Activated CD8-positive, alpha-beta T cell treated with anti-CD3 and anti-CD28 coated beads for 36 hours (primary cell): ENCODE results near the gene IL1RL2. TPM values are rescaled to one million over a fixed set of nuclear protein-coding genes. Genes with fewer than 3 reads are reported as not detected.
A peak's percentile ranks its signal among the peaks of the same experiment; 100 is the strongest.

Source experiments
- ATAC-seq: fragments of 200-7000 bp; cut with Tn5 transposase; one replicate; pipeline ENCODE4 v1.10.0; 2021; ENCODE audit warnings: mild to moderate bottlenecking, moderate library complexity
- CTCF ChIA-PET: fragments of 350-600 bp; sonication (Branson Sonifier 250); formaldehyde crosslinking; loops from one replicate; lab custom pipeline; 2021; ENCODE audit warnings: antibody characterized with exemption; lab: Charles Lee
- POLR2A ChIA-PET: fragments of 350-600 bp; sonication (Branson Sonifier 250); formaldehyde crosslinking; loops from one replicate; lab custom pipeline; 2021; ENCODE audit warnings: antibody characterized with exemption; lab: Charles Lee
- DNase-seq: peaks from one replicate; pipeline ENCODE4 v3.0.0-alpha.2; 2020
- H3K27ac Mint-ChIP-seq: one replicate; pipeline ENCODE4 v1.8.0; 2021; ENCODE audit warnings: mild to moderate bottlenecking, mixed read lengths
- H3K27me3 Mint-ChIP-seq: one replicate; pipeline ENCODE4 v1.8.0; 2021; ENCODE audit warnings: mixed read lengths
- H3K36me3 Mint-ChIP-seq: one replicate; pipeline ENCODE4 v1.8.0; 2021; ENCODE audit warnings: low read depth, mixed read lengths
- H3K4me1 Mint-ChIP-seq: one replicate; pipeline ENCODE4 v1.8.0; 2021; ENCODE audit warnings: low read depth, mixed read lengths
- H3K4me3 Mint-ChIP-seq: one replicate; pipeline ENCODE4 v1.8.0; 2021; ENCODE audit warnings: mild to moderate bottlenecking, moderate library complexity, mixed read lengths
- H3K9me3 Mint-ChIP-seq: one replicate; pipeline ENCODE4 v1.8.0; 2021; ENCODE audit warnings: mixed read lengths
- intact Hi-C: fragments of 100-400 bp; cut with micrococcal nuclease; formaldehyde crosslinking; loops from one replicate; pipeline ENCODE4 v1.10.0; 2022
- total RNA-seq, 2 experiments: library from RNA; stranded (reverse); gene quantifications; one replicate each; pipeline ENCODE4 v1.2.3, GENCODE V29; 2021
- TF ChIP-seq, protein P1 (sequence below): fragments of 200-600 bp; IDR thresholded peaks from one replicate; pipeline ENCODE4 v1.8.0; 2022; ENCODE audit warnings: antibody characterized with exemption, mild to moderate bottlenecking

Gene IL1RL2
- not detected for total RNA-seq

GRCh38 chr2:102186791-102187495 lies at the start of gene IL1RL2:
Gene IL1RL2 (plus strand): TSS chr2:102187023. CDS start chr2:102187868, 845 bp downstream.
- H3K4me1 Mint-ChIP-seq = peaks cover 14% of the 10 kb centered on the region
- H3K4me3 Mint-ChIP-seq = peak within 1 kb of the TSS; percentile 68
- intact Hi-C loops = no loop called here
- H3K27me3 Mint-ChIP-seq = peaks cover 16% of the 10 kb centered on the region
- H3K9me3 Mint-ChIP-seq = peaks cover 3% of the 10 kb centered on the region
- peaks cover 4% of the 10 kb centered on the region for H3K36me3 Mint-ChIP-seq
- CTCF ChIA-PET = interaction anchor here (1.4 to 6.1 kb wide), 4 partner anchors 11 to 188 kb away, joined by 3 to 42 read pairs (median 6); no protein-coding TSS in a partner anchor
- H3K27ac Mint-ChIP-seq = peak within 1 kb of the TSS; percentile 71
- ATAC-seq = no peak
- TF ChIP-seq, protein P1, sequence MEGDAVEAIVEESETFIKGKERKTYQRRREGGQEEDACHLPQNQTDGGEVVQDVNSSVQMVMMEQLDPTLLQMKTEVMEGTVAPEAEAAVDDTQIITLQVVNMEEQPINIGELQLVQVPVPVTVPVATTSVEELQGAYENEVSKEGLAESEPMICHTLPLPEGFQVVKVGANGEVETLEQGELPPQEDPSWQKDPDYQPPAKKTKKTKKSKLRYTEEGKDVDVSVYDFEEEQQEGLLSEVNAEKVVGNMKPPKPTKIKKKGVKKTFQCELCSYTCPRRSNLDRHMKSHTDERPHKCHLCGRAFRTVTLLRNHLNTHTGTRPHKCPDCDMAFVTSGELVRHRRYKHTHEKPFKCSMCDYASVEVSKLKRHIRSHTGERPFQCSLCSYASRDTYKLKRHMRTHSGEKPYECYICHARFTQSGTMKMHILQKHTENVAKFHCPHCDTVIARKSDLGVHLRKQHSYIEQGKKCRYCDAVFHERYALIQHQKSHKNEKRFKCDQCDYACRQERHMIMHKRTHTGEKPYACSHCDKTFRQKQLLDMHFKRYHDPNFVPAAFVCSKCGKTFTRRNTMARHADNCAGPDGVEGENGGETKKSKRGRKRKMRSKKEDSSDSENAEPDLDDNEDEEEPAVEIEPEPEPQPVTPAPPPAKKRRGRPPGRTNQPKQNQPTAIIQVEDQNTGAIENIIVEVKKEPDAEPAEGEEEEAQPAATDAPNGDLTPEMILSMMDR = no peak
- POLR2A ChIA-PET = interaction anchor here (1.1 to 1.4 kb wide), 2 partner anchors 39 to 54 kb away, joined by 3 read pairs; no protein-coding TSS in a partner anchor
- DNase-seq = no peak

DNA sequence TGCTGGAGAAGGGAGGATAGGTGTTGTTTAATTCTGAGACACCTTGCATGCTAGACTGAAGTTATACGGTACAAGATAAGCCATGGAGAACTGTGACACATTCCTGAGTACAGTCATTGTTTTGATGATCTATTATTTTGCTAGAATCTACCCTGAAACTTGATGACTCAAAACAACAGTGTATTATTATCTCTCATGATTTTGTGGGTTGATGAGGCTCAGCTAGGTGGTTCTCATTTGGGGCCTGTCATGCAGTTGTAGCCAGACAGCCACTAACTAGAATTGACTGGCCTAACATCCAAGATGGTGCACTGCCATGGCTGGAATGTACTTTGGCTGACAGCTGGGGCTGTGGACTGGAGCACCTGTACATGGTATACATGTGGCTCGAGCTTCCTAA lies 49.7 kb upstream of the IL1RL2 start:
- Mint-ChIP-seq H3K36me3 (peaks cover 19% of the 10 kb centered on the region), H3K27me3 (peaks cover 15% of the 10 kb centered on the region), H3K4me3 (no peak overlapping the region), H3K27ac (peak overlapping the region; percentile 75), H3K9me3 (peaks cover 17% of the 10 kb centered on the region), H3K4me1 (peaks cover 37% of the 10 kb centered on the region)
- ATAC-seq (peak; percentile 87), DNase-seq (peak; percentile 57)
- TF ChIP-seq, protein P1 = no peak
- POLR2A ChIA-PET = interaction anchor here (1.1 to 2.8 kb wide), 5 partner anchors 10 to 103 kb away, joined by 4 to 10 read pairs (median 5); no protein-coding TSS in a partner anchor
- intact Hi-C loops = no loop called here
- CTCF ChIA-PET = interaction anchor here (1.0 to 3.6 kb wide), 6 partner anchors 11 to 253 kb away, joined by 4 to 15 read pairs (median 5); no protein-coding TSS in a partner anchor

- TF ChIP-seq, protein P1 = no peak
- Mint-ChIP-seq H3K27ac (peak overlapping the region; percentile 75), H3K9me3 (peaks cover 22% of the 10 kb centered on the region), H3K4me1 (peaks cover 42% of the 10 kb centered on the region), H3K36me3 (peaks cover 25% of the 10 kb centered on the region), H3K27me3 (peaks cover 22% of the 10 kb centered on the region), H3K4me3 (no peak overlapping the region)
- ATAC-seq (peak; percentile 45), DNase-seq (no peak)
- POLR2A ChIA-PET = interaction anchor here (0.8 to 2.8 kb wide), 4 partner anchors 10 to 76 kb away, joined by 3 to 11 read pairs (median 7); no protein-coding TSS in a partner anchor
- CTCF ChIA-PET = interaction anchor here (1.5 to 2.3 kb wide), 2 partner anchors 76 to 102 kb away, joined by 6 read pairs; no protein-coding TSS in a partner anchor
- intact Hi-C loops = no loop called here
These were observed 48.5 kb upstream of the IL1RL2 start for GRCh38 chr2:102138331-102138730.

- Mint-ChIP-seq H3K4me1 (peaks cover 42% of the 10 kb centered on the region), H3K9me3 (peaks cover 34% of the 10 kb centered on the region), H3K27me3 (peaks cover 28% of the 10 kb centered on the region), H3K4me3 (no peak overlapping the region), H3K27ac (no peak overlapping the region), H3K36me3 (peaks cover 30% of the 10 kb centered on the region)
- DNase-seq = no peak
- ChIA-PET POLR2A (no interaction called here), CTCF (interaction anchor here (2.3 kb wide), 1 partner anchor 77 kb away, joined by 6 read pairs; no protein-coding TSS in a partner anchor)
- TF ChIP-seq, protein P1 = no peak
- ATAC-seq = no peak
- intact Hi-C loops = no loop called here
These were observed 47.0 kb upstream of the IL1RL2 start for GRCh38 chr2:102139851-102140250.

DNA sequence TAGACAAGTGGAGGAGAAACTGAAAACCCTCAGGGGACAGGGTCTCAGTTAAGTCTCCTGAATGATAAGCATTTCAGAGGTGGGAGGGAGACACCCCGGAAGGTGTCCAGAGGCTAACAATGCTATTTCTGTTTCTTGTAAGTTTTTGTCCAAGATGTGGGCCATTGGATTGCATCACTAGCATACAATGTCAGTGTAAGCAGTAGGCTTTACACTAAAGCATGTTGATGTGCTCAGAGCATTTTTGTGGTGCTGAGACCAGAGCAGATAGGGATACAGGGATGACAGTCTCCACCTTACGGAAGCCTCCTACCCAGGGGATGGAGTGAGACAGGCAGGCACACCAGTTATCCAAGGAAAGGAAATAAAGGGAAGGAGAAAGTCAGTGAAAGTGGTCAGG lies 46.4 kb upstream of the IL1RL2 start:
- ATAC-seq = no peak
- TF ChIP-seq, protein P1 = no peak
- H3K36me3 Mint-ChIP-seq = peaks cover 33% of the 10 kb centered on the region
- POLR2A ChIA-PET = interaction anchor here (1.2 kb wide), 1 partner anchor 11 kb away, joined by 3 read pairs; no protein-coding TSS in a partner anchor
- peaks cover 39% of the 10 kb centered on the region for H3K9me3 Mint-ChIP-seq
- H3K4me1 Mint-ChIP-seq = peaks cover 42% of the 10 kb centered on the region
- H3K4me3 Mint-ChIP-seq = no peak overlapping the region
- no peak for DNase-seq
- CTCF ChIA-PET = interaction anchor here (0.8 kb wide), 1 partner anchor 120 kb away, joined by 3 read pairs; no protein-coding TSS in a partner anchor
- intact Hi-C loops = no loop called here
- no peak overlapping the region for H3K27ac Mint-ChIP-seq
- H3K27me3 Mint-ChIP-seq = peaks cover 28% of the 10 kb centered on the region
